Heart right ventricle (tissue), 16 donors: ENCODE data around the gene DNAJB12. TPM values are rescaled to one million over a fixed set of nuclear protein-coding genes. Genes with fewer than 3 reads are reported as not detected.
"Not testable (repeated sequence)": the region's sequence is repeated elsewhere in the genome, so short reads cannot be mapped to it uniquely, and the experiment has no call there.

ENCODE experiments used
- ATAC-seq, 8 donors: fragments of 200-7000 bp; cut with Tn5 transposase; one replicate each; pipeline ENCODE4 v1.9.1; 2020; ENCODE audit warnings: mild to moderate bottlenecking in 8 of 8, moderate library complexity in 8 of 8, moderate number of reproducible peaks in 1 of 8
- DNase-seq, 2 donors: peaks; one replicate each; pipeline ENCODE4 v3.0.0-alpha.2; 2020
- H3K27ac ChIP-seq, 10 donors: fragments of 200-600 bp; sonication (generic) in 2 of 10; one replicate each; pipeline versions ENCODE4 v1.5.0 to v1.8.0; 2020 to 2022; ENCODE audit warnings: mild to moderate bottlenecking in 3 of 10
- H3K27me3 ChIP-seq, 7 donors: fragments of 200-600 bp; one replicate each; pipeline ENCODE4 v1.8.0; 2021 to 2022; ENCODE audit warnings: mild to moderate bottlenecking in 2 of 7
- H3K36me3 ChIP-seq, 9 donors: fragments of 200-600 bp; sonication (generic) in 1 of 9; one replicate each; pipeline versions ENCODE4 v1.5.0 to v1.8.0; 2020 to 2022; ENCODE audit warnings: mild to moderate bottlenecking in 2 of 9
- H3K4me1 ChIP-seq, 9 donors: fragments of 200-600 bp; sonication (generic) in 1 of 9; one replicate each; pipeline versions ENCODE4 v1.5.0 to v1.8.0; 2020 to 2022; ENCODE audit warnings: mild to moderate bottlenecking in 4 of 9
- H3K4me3 ChIP-seq, 10 donors: fragments of 200-600 bp; sonication (generic) in 2 of 10; one replicate each; pipeline versions ENCODE4 v1.5.0 to v1.8.0; 2020 to 2022; ENCODE audit warnings: mild to moderate bottlenecking in 7 of 10, moderate library complexity in 2 of 10
- H3K9me3 ChIP-seq, 11 donors: fragments of 200-600 bp in 10 of 11; sonication (generic) in 2 of 11; one replicate each; pipeline versions ENCODE4 v1.5.0 to v1.8.0; 2013 to 2022; ENCODE audit warnings: mild to moderate bottlenecking in 2 of 11, control low read depth in 1 of 11, moderate library complexity in 1 of 11
- WGBS, 2 donors: extraction: QIAGEN DNeasy Blood & Tissue Kit; methylation state at CpG; one replicate each; pipeline ENCODE4 v1.1.7; 2013; ENCODE audit warnings: inconsistent platforms in 1 of 2; 5-methylcytosine and 5-hydroxymethylcytosine counted together
- intact Hi-C, 10 donors: fragments of 100-400 bp; cut with DNase I; formaldehyde crosslinking; loops; one replicate each; pipeline versions ENCODE4 v1.11.1 to v1.14.2; 2022
- polyA plus RNA-seq, 2 donors: library from polyadenylated mRNA; stranded (reverse); fragments of 200-250 nt; gene quantifications; one replicate each; pipeline ENCODE4 v1.2.3, GENCODE V29; 2013
- total RNA-seq, 10 donors: library from RNA; stranded (reverse); fragmentation: NEBNext Ultra II Directional in 3 of 10; extraction: Animal tissue kit (Norgen Biotek cat#: 25700) in 3 of 10; gene quantifications; one replicate each; pipeline versions ENCODE4 v1.2.1 to v1.2.4, GENCODE V29; 2021 to 2023
- TF ChIP-seq, protein P1 (sequence below), 9 donors: fragments of 200-600 bp; sonication (generic) in 2 of 9; IDR thresholded peaks; one replicate each; pipeline versions ENCODE4 v1.5.0 to v1.8.0; 2021 to 2022; ENCODE audit warnings: antibody characterized with exemption in 9 of 9, mild to moderate bottlenecking in 5 of 9, moderate library complexity in 1 of 9
- donor health status: Arrhythmogenic right ventricular cardiomyopathy.
- donor health status: ischemic (EF 13 %, LVEDD 7.1; RV severe dilation, severe dysfunction).
- donor health status: healthy with polysubstance abuse.
- donor health status: DM: no; HTN: yes; CAD: no.
- donor health status: DM: no; HTN: no; CAD: no.
- donor health status: ischemic (EF 25% LVEDD 6.9; RV normal size, moderate dysfunction).
- donor health status: ischemic (EF 25% LVEDD 5.7; RV mildly dilated, moderate dysfunction).
- donor health status: healthy.
- donor health status: DM: yes; HTN: yes; CAD: no.
- donor health status: Ischemic cardiomyopathy.
- donor health status: ischemic (EF 35%, LVEDD 5.7; RV mildly dilated, moderate dysfunction).
- donor health status: nonischemic (EF 11% LVEDD 7.7; RV severe dilation, severe dysfunction).
- donor health status: DM: yes; HTN: yes; CAD: no.
- donor health status: PGD.
- donor health status: ischemic (EF 29% LVEDD 5.4; RV normal size, mild dysfunction).
- donor health status: nonischemic (EF 23%, LVEDD 6.1; RV moderate dilation, normal function).

Gene DNAJB12
- total and polyA plus RNA-seq, 12 donors = 22.6 to 32.8 (median 27.9) TPM

DNA sequence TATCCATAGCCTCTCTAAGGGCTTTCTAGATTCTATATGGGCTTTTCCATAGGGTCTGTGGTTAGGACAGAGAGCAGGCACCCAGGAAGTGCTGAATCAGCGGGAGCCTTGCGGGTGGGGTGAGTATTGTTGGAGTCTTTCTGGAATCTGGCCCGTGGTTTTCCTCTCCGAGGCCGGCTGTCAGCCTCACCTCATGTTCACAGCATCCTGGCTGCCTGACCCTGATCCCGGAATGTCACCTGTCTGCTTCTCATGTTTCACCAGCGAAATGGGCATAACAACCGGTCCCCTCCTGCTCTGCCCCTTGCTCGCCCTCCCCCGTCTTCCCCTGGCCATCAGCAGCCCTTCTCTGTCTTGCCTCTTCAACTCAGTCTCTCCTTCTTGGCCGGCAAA lies 44.5 kb downstream of the DNAJB12 start:
- Histone ChIP-seq H3K9me3 (no peaks in the 10 kb centered on the region), H3K27me3 (no peaks in the 10 kb centered on the region), H3K27ac (peak overlapping the region in 6 of 10 donors; percentile 10 to 80 (median 47)), H3K36me3 (no peaks in the 10 kb centered on the region), H3K4me3 (no peak overlapping the region), H3K4me1 (peaks cover 27 to 69% (median 53%) of the 10 kb centered on the region in 9 donors)
- intact Hi-C loops = no loop called here
- no peak for ATAC-seq
- TF ChIP-seq, protein P1, sequence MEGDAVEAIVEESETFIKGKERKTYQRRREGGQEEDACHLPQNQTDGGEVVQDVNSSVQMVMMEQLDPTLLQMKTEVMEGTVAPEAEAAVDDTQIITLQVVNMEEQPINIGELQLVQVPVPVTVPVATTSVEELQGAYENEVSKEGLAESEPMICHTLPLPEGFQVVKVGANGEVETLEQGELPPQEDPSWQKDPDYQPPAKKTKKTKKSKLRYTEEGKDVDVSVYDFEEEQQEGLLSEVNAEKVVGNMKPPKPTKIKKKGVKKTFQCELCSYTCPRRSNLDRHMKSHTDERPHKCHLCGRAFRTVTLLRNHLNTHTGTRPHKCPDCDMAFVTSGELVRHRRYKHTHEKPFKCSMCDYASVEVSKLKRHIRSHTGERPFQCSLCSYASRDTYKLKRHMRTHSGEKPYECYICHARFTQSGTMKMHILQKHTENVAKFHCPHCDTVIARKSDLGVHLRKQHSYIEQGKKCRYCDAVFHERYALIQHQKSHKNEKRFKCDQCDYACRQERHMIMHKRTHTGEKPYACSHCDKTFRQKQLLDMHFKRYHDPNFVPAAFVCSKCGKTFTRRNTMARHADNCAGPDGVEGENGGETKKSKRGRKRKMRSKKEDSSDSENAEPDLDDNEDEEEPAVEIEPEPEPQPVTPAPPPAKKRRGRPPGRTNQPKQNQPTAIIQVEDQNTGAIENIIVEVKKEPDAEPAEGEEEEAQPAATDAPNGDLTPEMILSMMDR (IDR thresholded peaks at IDR 0.05) = no peak
- 44 to 54% methylated on average over 11 of the region's 11 CpGs for WGBS, 2 donors
- DNase-seq = no peak

DNA sequence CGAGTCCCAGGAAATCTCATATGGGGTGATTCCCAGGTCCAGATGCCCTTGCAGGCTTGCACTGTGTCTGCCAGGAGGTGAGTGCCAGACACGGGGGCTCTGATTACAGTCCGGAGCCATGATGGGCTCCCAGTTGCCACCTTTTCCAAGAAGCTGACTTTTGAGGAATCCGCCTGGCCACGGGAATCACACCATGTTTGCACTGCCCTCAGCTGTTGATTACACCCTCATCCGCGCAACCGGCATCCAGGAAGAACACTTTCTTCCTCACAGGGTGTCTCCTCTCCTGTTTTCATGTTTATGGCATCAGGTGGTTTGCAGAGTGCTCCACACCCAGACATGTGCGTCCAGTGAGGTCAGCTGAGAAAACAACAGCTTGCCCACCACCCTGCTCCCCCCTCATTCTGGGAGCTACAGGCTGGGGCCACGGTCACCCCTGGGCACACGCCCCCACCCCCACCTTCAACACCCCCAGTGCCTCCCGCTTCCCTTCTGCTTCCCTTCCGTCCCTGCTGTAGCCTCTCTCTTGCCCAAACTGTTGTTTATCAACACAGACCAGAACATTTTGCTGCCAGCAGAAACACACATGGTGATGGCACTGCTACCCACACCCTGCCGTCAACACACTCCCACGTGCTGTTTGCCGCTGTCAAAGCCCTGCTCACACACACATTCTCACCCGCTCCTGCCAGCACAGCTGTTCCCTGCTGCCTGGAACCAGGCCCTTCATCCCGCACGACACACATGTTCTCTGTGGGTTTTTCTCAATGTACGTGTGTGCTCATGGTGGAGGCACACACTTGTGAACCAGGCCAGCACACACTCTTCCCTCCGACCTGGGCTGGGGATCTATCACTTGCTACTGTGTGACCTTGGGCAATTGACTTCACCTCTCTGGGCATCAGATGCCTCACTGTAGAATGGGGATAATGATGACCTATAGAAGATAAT lies 45.2 kb downstream of the DNAJB12 start:
- H3K27me3 ChIP-seq = no peaks in the 10 kb centered on the region
- TF ChIP-seq, protein P1 (IDR thresholded peaks at IDR 0.05) = no peak
- peaks cover 21 to 67% (median 46%) of the 10 kb centered on the region in 9 donors for H3K4me1 ChIP-seq
- no peak overlapping the region for H3K4me3 ChIP-seq
- intact Hi-C loops = no loop called here
- WGBS, 2 donors = 36 to 48% methylated on average over 21 of the region's 21 CpGs
- DNase-seq (peak in 1 of 2 donors; percentile 62), ATAC-seq (peak; percentile 74 to 93 (median 84))
- H3K9me3 ChIP-seq = no peaks in the 10 kb centered on the region
- no peaks in the 10 kb centered on the region for H3K36me3 ChIP-seq
- H3K27ac ChIP-seq = peak overlapping the region in 9 of 10 donors; percentile 10 to 80 (median 51)

DNA sequence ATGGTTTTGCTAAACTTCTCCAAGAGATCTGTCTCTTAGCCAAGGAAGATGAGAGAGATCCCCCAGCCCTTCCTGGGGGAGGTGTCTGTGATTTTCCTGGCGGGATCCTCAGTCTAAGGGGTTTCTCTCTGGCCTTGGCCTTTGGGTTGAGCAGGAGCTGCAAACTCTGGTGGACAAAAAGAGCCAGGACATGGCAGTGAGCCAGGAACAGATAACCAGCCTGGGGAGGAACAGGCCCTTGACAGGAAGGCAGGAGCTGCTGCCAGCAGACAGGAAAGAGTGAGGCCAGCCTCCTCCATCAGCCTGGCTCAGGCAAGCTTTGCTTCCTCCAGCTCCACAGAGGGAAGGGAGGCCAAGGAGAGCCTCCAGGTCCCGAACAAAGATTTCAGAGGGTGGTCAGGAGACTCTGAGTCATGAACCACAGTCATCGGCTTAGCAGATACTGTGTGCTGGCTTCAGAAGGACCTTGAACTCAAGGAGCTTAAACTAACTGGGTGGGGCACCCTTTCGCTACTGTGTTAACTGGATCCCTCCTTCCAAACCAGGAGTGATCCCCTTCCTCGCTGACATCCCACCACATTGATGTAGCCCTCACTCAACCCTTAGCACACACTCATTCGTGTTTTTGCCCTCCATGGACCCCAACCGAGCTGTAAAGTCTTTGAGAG lies 46.3 kb downstream of the DNAJB12 start:
- H3K27me3 ChIP-seq = no peaks in the 10 kb centered on the region
- no peaks in the 10 kb centered on the region for H3K36me3 ChIP-seq
- TF ChIP-seq, protein P1 (IDR thresholded peaks at IDR 0.05) = peak in 1 of 9 donors; percentile 6
- DNase-seq (peak; percentile 60 to 67), ATAC-seq (peak; percentile 22 to 76 (median 59))
- H3K9me3 ChIP-seq = no peaks in the 10 kb centered on the region
- peak overlapping the region in 9 of 10 donors; percentile 5 to 80 (median 51) for H3K27ac ChIP-seq
- no peak overlapping the region for H3K4me3 ChIP-seq
- intact Hi-C loops = no loop called here
- WGBS, 2 donors = 63% methylated on average over 7 of the region's 7 CpGs
- peaks cover 21 to 65% (median 44%) of the 10 kb centered on the region in 9 donors for H3K4me1 ChIP-seq

DNA sequence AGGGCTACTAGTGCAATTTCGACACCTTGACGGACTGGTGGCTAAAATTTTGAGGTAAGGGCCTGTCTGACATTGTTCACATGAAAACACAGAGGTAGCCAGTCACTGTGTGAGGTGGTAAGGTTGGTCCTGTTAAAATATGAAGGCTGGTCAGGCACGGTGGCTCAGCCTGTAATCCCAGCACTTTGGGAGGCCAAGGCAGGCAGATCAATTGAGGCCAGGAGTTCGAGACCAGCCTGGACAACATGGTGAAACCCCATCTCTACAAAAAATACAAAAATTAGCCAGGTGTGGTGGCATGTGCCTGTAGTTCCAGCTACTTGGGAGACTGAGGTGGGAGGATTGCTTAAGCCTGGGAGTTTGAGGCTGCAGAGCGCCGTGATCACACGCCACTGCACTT lies 47.0 kb downstream of the DNAJB12 start:
- H3K9me3 ChIP-seq, H3K4me3 ChIP-seq, ATAC-seq, H3K36me3 ChIP-seq, intact Hi-C loops, DNase-seq, H3K27me3 ChIP-seq: not testable (repeated sequence)
- H3K27ac ChIP-seq = peak overlapping the region in 7 of 10 donors; percentile 12 to 80 (median 55)
- 95% methylated on average over 7 of the region's 7 CpGs for WGBS, 2 donors
- H3K4me1 ChIP-seq = peaks cover 21 to 65% (median 44%) of the 10 kb centered on the region in 9 donors
